Testis (tissue), 2 donors: Measurements from ENCODE around the gene RGL2.

Experiments
- POLR2A ChIP-seq: fragments of 450-650 bp; IDR thresholded peaks from one replicate; pipeline ENCODE4 v1.6.1; 2017; ENCODE audit warnings: antibody characterized with exemption, mild to moderate bottlenecking, moderate library complexity
- TF ChIP-seq, protein P1 (sequence below), 3 experiments: fragments of 450-650 bp in 2 of 3; fragments of 200-600 bp in 1 of 3; sonication (generic) in 1 of 3; IDR thresholded peaks; one replicate each; pipeline ENCODE4 v1.5.1; 2016 to 2019; ENCODE audit warnings: antibody characterized with exemption in 3 of 3, mild to moderate bottlenecking in 2 of 3, moderate library complexity in 1 of 3

- TF ChIP-seq, protein P1, sequence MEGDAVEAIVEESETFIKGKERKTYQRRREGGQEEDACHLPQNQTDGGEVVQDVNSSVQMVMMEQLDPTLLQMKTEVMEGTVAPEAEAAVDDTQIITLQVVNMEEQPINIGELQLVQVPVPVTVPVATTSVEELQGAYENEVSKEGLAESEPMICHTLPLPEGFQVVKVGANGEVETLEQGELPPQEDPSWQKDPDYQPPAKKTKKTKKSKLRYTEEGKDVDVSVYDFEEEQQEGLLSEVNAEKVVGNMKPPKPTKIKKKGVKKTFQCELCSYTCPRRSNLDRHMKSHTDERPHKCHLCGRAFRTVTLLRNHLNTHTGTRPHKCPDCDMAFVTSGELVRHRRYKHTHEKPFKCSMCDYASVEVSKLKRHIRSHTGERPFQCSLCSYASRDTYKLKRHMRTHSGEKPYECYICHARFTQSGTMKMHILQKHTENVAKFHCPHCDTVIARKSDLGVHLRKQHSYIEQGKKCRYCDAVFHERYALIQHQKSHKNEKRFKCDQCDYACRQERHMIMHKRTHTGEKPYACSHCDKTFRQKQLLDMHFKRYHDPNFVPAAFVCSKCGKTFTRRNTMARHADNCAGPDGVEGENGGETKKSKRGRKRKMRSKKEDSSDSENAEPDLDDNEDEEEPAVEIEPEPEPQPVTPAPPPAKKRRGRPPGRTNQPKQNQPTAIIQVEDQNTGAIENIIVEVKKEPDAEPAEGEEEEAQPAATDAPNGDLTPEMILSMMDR (IDR thresholded peaks at IDR 0.05), result no peak
- TF ChIP-seq POLR2A, result no peak
These were observed 37.2 kb upstream of the RGL2 start for GRCh38 chr6:33335916-33336315.
